WTC11 (cell line): ENCODE data around the gene RGL4.

Source experiments
- CREB1 ChIP-seq: sonication (generic); formaldehyde crosslinking; IDR thresholded peaks from 2 replicates; pipeline ENCODE4 v1.8.0; 2023; ENCODE audit warnings: mild to moderate bottlenecking, missing genetic modification reagents
- ESRRA ChIP-seq: sonication (generic); formaldehyde crosslinking; IDR thresholded peaks from 2 replicates; pipeline ENCODE4 v1.8.1; 2022; ENCODE audit warnings: mild to moderate bottlenecking, missing genetic modification reagents, borderline replicate concordance
- ETV6 ChIP-seq: sonication (generic); formaldehyde crosslinking; IDR thresholded peaks from 2 replicates; pipeline ENCODE4 v1.8.1; 2022; ENCODE audit warnings: mild to moderate bottlenecking, missing genetic modification reagents
- FOXP1 ChIP-seq: sonication (generic); formaldehyde crosslinking; IDR thresholded peaks from 2 replicates; pipeline ENCODE4 v1.8.0; 2022; ENCODE audit warnings: missing genetic modification reagents, mild to moderate bottlenecking, moderate library complexity, borderline replicate concordance
- IRF1 ChIP-seq: sonication (generic); formaldehyde crosslinking; IDR thresholded peaks from 2 replicates; pipeline ENCODE4 v1.8.0; 2023; ENCODE audit warnings: missing genetic modification reagents
- MYBL2 ChIP-seq: sonication (generic); formaldehyde crosslinking; IDR thresholded peaks from 2 replicates; pipeline ENCODE4 v1.8.1; 2023; ENCODE audit warnings: mild to moderate bottlenecking, moderate library complexity, missing genetic modification reagents
- RELA ChIP-seq: sonication (generic); formaldehyde crosslinking; IDR thresholded peaks from 2 replicates; pipeline ENCODE4 v1.8.1; 2022; ENCODE audit warnings: missing genetic modification reagents, mild to moderate bottlenecking, borderline replicate concordance
- SMAD4 ChIP-seq: sonication (generic); formaldehyde crosslinking; IDR thresholded peaks from 2 replicates; pipeline ENCODE4 v1.8.0; 2022; ENCODE audit warnings: mild to moderate bottlenecking, missing genetic modification reagents
- USF1 ChIP-seq: sonication (generic); formaldehyde crosslinking; IDR thresholded peaks from 2 replicates; pipeline ENCODE4 v1.8.0; 2022; ENCODE audit warnings: mild to moderate bottlenecking, missing genetic modification reagents
- ZNF263 ChIP-seq: sonication (generic); formaldehyde crosslinking; IDR thresholded peaks from 2 replicates; pipeline ENCODE4 v1.8.1; 2022; ENCODE audit warnings: low read depth, mild to moderate bottlenecking, moderate library complexity, missing genetic modification reagents
- ZNF416 ChIP-seq: fragments of 250-450 bp; sonication (Bioruptor Pico); IDR thresholded peaks from 2 replicates; pipeline ENCODE4 v1.9.0; 2021; ENCODE audit warnings: mild to moderate bottlenecking, inconsistent platforms
- TF ChIP-seq, protein P1 (sequence below): fragments of 200-600 bp; IDR thresholded peaks from 2 replicates; pipeline ENCODE4 v1.8.0; 2022; ENCODE audit warnings: antibody characterized with exemption
- TF ChIP-seq, protein P2 (sequence below): sonication (generic); formaldehyde crosslinking; IDR thresholded peaks from 2 replicates; pipeline ENCODE4 v1.8.0; 2022; ENCODE audit warnings: mild to moderate bottlenecking, missing genetic modification reagents
- TF ChIP-seq, protein P3 (sequence below): sonication (generic); formaldehyde crosslinking; IDR thresholded peaks from 2 replicates; pipeline ENCODE4 v1.8.1; 2023; ENCODE audit warnings: mild to moderate bottlenecking, moderate library complexity, missing genetic modification reagents

DNA sequence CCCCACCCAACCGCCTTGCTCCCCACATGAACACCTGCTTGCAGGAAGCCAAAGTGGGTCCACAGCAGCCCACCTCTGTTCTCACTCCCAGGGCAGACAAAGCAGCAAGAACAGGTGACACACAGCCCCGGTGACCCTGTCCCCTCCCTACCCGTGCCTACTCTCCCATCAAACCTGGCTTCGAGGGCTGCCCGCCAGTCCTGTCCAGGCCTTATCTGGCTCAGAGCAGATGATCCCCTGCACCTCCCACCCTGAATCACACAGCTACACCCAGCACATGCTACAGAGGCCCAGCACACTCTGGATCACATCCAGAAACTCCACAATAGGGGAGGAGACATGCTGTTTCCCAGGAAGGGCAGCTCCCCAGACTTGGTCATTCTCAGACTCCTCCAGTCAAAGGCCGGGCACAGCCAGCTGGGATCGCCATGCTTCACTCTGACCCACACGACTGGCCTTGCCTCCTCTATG lies 6.2 kb upstream of the RGL4 start:
- TF ChIP-seq, protein P1, sequence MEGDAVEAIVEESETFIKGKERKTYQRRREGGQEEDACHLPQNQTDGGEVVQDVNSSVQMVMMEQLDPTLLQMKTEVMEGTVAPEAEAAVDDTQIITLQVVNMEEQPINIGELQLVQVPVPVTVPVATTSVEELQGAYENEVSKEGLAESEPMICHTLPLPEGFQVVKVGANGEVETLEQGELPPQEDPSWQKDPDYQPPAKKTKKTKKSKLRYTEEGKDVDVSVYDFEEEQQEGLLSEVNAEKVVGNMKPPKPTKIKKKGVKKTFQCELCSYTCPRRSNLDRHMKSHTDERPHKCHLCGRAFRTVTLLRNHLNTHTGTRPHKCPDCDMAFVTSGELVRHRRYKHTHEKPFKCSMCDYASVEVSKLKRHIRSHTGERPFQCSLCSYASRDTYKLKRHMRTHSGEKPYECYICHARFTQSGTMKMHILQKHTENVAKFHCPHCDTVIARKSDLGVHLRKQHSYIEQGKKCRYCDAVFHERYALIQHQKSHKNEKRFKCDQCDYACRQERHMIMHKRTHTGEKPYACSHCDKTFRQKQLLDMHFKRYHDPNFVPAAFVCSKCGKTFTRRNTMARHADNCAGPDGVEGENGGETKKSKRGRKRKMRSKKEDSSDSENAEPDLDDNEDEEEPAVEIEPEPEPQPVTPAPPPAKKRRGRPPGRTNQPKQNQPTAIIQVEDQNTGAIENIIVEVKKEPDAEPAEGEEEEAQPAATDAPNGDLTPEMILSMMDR = no peak
- no peak for TF ChIP-seq USF1 (CRISPR knock-in tag)
- no peak for TF ChIP-seq ZNF263 (CRISPR knock-in tag)
- no peak for TF ChIP-seq RELA
- no peak for TF ChIP-seq SMAD4 (CRISPR knock-in tag)
- no peak for TF ChIP-seq ETV6 (CRISPR knock-in tag)
- TF ChIP-seq FOXP1 (CRISPR knock-in tag) = no peak
- no peak for TF ChIP-seq ZNF416 (CRISPR knock-in tag)
- TF ChIP-seq CREB1 (CRISPR knock-in tag) = no peak
- no peak for TF ChIP-seq IRF1
- no peak for TF ChIP-seq ESRRA (CRISPR knock-in tag)
- TF ChIP-seq, protein P2, sequence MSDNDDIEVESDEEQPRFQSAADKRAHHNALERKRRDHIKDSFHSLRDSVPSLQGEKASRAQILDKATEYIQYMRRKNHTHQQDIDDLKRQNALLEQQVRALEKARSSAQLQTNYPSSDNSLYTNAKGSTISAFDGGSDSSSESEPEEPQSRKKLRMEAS (CRISPR knock-in tag) = no peak
- TF ChIP-seq, protein P3, sequence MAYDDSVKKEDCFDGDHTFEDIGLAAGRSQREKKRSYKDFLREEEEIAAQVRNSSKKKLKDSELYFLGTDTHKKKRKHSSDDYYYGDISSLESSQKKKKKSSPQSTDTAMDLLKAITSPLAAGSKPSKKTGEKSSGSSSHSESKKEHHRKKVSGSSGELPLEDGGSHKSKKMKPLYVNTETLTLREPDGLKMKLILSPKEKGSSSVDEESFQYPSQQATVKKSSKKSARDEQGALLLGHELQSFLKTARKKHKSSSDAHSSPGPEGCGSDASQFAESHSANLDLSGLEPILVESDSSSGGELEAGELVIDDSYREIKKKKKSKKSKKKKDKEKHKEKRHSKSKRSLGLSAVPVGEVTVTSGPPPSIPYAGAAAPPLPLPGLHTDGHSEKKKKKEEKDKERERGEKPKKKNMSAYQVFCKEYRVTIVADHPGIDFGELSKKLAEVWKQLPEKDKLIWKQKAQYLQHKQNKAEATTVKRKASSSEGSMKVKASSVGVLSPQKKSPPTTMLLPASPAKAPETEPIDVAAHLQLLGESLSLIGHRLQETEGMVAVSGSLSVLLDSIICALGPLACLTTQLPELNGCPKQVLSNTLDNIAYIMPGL = no peak
- no peak for TF ChIP-seq MYBL2 (CRISPR knock-in tag)
